GM19023 (cell line): ENCODE data around the gene SLC27A6.
"Not testable (repeated sequence)": the region's sequence is repeated elsewhere in the genome, so short reads cannot be mapped to it uniquely, and the experiment has no call there.

Experiments
- ATAC-seq: cut with Tn5 transposase; IDR thresholded peaks from one replicate; pipeline ENCODE4 v1.9.1; 2021; ENCODE audit warnings: mild to moderate bottlenecking, moderate library complexity; ENCODE audit not compliant: unreplicated experiment

Gene SLC27A6

DNA sequence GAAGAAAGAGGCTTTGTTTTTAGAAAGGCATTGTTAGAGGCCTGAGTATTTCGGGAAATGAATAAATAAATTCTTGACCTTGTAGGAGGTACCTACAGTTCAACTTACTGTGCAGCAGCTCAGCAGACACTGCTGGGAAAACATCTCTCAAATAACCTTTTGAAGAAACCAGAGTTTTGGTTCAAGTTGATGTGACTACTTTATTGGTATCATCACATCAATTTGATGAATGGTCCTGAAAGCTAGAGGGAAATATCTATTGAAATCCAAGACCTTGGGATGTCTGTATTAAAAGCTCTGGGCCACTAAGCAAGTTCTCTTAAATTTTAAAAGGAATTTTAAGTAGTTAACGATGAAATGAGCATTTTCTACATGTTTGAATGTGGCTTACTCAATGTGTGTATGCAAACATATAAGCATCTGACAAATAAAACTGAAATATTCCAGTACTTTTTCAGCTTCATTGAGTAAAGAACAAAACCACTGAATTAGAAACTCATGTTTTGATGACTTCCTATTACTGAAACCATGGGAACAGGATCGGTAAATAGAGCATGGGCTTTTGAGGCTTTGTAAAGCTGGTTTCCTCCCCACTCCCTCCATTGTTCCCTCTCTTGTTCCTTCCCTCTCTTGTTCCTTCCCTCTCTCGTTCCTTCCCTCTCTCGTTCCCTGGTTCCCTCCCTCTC, 36.7 kb downstream of the SLC27A6 start:
- ATAC-seq, result no peak

DNA sequence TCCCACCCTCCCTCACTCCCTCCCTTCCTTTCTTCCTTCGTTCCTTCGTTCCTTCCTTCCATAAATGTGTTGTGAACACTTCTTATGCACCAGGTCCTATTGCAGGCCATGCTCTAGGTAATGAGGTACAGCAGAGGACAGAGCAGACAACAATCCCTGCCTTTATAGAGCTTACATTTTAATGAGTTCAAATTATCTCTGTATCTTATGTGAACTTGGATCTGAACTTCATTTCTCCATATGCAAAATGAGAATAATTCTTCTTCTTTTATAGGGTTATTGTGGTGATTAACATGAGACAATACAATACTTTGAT, 37.2 kb downstream of the SLC27A6 start:
- no peak for ATAC-seq

DNA sequence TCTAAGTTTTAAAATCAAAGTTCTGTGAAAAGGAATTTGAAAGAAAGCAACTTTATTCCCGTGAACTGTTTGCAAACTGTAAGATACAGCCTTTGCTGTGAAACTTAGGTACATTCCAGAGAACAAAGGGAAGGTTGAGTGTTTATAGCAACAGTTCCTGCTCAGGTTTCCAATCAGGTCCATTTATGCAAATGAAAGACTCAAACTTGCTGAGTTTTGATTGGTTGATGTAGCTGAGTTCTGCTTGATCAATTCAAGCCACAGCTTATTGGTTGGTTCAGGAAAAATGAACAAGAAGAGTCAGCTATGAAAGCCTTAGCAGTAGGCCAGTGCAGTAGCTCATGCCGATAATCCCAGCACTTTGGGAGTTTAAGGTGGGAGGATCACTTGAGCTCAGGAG, 37.9 kb downstream of the SLC27A6 start:
- no peak for ATAC-seq

DNA sequence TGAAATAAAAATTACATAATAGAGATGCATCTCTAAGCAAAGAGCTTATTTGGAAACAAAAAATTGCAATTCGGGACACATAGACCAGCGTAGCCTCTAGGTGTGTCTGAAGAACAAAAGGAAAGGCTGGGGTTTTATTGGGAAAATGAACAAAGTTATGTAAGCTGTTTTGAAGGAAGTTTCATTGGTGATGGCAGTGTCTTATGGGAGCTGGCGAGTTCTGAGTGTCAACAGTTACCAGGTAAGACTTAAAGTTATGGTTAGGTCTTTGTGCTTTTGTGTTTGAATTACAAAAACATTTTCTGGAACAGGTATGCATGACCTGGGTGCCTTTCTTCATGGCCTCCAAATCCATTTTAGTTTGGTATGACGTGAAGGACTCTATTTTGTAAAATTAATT, 48.9 kb downstream of the SLC27A6 start:
- ATAC-seq, result no peak

DNA sequence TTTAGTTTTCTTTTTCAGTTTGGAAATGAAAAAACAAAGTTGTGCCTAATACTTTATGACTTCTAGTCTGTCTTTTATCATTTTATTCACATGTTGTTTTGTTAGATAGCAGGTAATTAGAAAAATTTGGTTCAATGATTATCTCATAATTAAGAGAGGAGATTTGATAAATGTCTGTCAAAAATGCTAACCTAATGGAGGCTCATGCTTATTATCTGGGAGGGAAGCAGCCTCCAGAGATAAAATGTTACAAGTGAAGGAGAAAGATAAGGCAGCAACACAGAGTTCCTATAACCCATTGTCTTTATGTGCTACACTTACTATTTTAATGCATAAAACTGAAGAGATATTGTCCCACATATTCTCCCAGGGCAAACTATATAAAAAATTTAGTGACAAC, 53.5 kb downstream of the SLC27A6 start:
- ATAC-seq, result no peak

DNA sequence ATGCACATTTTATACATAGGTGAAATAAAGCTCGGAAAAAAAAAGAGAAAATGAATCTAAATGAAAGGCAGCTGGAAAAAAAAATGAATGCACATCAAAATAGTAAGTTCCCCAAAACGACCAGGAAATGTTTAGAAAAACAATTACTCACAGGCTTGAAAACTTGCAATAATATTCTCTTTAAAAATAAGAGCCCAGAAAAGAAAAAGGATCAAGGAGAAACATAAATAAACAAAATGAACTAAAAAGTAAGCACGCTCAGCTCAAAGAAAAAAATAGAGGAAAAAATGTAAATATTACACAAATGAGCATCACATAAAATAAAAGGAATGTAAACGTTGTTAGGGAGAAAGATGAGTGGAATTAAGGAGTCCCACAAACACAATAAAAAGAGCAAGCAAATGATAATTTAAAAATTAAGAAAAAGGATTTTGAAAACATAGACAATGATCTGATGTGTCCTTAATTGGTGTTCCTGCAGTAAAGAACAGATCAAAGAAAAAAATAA, 54.2 kb downstream of the SLC27A6 start:
- no peak for ATAC-seq

DNA sequence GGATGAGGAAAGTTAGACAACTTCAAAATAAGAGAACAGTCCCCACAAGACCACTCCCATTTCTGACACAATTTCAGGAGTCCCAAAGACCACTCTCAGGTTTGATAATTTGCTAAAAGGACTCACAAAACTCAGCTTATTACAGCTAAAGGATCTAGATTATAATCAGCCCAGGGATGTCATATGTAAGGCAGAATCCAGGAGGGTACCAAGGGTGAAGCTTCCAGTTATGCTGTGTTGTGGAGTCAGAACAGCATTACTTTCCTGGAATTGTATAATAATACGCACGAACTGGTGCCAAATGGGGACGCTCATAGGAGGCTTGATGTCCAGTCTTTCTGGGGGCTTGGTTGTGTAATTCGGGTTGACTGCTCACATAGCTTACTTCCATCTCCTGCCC, 55.4 kb downstream of the SLC27A6 start:
- no peak for ATAC-seq

DNA sequence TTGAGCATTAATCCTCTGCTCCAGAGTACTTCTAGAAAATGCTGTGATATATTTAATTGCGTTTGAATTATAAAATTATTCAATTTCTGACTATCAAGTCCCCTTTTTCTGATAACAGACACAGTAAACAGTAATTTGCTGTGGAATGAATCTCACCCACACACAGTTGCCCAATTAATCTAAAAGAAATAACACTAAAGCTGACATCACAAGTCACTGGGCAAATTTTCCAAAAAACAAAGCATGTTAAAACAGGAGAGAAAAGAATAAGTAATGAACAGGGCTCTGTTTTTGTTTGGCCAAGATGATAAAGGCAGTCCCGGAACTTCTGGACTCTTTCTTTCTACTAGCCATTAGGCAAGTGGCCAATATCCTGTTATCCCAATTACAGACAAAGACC, 56.5 kb downstream of the SLC27A6 start:
- no peak for ATAC-seq

DNA sequence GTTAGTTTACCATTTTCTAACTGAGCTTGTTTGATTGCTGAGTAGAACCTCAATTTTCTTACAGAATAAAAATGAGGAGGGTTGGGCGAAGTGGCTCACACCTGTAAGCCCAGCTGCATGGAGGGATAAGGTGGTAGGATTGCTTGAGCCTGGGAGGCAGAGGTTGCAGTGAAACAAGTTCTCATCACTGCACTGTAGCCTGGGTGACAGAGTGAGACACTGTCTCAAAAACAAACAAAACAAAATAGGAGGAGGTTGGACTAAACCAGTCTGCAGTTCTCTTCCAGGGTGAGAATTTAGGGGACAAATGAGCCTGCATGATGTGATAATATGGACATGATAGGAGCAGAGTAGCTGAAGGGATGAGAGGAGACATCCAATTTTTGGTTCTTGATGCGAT, 57.3 kb downstream of the SLC27A6 start:
- ATAC-seq, result no peak

DNA sequence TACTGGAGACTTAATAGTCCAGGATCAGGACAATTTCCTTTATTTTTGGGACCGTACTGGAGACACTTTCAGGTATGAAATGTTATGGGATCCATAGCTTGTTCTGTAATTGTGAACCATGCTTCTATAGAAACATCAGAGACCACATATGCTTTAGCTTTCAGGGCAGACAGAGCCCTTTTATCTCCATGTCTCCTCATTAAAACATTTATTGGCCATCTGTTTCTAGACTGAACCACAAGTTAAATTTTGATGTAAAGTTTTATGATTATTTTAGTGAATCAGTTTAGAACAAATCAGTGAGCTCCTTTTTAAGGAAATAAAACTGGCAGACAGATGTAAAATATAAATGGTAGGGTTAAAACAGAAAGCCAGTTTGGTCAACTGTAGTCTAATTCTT, 62.0 kb downstream of the SLC27A6 start:
- no peak for ATAC-seq

DNA sequence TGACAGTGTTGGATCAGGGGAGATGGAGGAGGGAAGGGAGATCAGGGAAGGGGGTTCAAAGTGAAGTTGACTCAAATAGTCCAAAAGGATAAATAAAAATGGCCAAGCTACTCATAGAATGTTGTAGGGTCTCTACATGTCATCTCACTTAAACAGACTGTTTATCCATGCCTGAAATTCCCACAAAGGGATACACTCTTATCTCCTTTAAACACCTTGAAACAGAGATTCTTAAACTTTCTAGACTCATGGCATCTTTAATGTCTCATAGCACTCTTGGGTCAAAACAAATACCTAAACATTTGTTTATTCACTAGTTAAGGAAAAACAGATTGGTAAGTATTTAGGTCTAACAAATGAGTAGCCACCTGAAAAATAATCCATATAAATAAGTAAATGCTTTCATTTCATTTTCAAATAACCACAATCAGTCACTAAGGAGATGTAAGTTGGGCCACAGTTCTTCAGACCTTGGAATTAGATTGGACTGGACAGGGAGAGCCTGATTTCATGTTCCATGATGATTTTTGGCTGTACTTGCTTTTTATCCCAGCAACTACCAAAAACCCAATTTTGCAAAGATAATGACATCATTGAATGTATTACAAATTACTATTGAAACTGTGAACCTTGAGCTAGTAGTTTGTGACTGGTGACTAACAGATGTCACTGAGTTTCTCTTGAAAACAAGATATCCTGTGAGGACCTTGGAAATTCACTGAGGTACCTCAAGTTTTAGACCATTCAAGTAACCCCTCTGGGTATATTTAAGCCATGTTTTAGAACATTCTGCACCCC, 66.8 kb downstream of the SLC27A6 start:
- no peak for ATAC-seq

DNA sequence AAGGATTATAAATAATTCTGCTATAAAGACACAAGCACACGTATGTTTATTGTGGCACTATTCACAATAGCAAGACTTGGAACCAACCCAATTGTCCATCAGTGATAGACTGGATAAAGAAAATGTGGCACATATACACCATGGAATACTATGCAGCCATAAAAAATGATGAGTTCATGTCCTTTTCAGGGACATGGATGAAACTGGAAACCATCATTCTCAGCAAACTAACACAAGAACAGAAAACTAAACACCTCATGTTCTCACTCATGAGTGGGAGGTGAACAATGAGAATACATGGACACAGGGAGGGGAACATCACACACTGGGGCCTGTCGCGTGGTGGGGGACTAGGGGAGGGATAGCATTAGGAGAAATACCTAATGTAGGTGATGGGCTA, 71.0 kb downstream of the SLC27A6 start:
- not testable (repeated sequence) for ATAC-seq

DNA sequence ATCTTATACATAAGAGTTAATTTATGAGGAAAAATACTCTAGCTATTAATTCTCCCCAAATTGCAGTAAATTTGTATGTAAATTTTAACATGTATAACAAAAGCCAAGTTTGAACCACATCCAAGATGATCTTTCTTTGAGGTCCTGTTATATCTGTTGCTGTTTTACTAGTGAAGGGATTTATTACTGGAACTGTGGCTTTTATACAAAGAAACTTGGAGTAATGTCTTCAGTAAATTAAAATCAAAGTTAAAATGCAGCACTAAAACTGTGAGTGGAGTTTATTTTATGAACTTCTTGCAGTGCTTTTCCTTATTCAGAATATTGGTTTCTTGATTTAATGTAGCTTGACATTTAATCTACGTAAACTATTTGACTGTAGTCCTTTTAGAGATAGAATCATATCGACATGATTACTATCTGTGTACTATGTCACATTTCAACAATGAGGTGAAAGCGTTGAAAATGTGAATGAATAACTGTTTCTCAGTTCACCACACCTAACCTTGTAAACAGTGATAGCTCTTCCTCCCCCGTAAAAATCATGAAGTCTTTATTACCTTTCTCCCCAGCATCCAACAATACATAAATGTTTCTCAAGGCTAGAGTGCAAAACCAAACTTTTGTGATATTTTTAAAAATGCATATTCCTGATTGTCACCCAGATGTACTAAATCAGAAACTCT, 76.1 kb downstream of the SLC27A6 start:
- ATAC-seq, result no peak

DNA sequence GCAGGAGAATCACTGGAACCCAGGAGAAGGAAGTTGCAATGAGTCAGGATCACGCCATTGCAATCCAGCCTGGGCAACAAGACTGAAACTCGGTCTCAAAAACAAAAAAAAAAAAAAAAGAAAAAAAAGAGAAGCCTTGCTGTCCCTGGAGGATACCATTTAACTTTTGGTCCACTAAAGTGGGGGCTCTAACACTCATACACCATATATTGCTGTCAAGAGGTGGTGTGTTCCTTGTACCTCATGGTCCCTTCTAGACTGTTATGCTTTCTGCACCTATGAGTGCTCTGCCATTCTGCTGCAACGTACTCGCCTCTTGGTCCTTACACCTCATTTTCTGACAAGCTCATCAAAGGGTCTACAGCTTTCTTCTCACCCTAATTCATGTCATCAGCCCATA, 77.0 kb downstream of the SLC27A6 start:
- ATAC-seq, result no peak

DNA sequence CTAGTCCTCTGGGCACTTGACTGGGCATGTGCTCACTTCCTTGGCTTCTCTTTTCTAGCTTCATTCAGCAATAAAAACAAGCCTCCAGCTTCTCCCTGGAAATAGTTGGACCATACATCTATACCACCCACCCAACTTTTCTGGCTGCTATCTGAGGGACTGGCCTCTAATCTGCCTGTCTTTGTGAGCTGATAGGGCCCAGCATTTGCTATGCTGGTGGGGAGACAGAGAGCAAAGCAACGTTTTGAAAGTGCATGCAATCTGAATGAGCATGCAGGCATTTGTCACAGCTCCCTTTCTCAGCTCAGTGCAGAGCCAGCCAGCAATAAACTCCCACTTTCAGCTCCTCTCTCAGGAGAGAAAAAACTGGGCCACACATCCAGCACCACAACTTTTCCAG, 78.6 kb downstream of the SLC27A6 start:
- no peak for ATAC-seq

DNA sequence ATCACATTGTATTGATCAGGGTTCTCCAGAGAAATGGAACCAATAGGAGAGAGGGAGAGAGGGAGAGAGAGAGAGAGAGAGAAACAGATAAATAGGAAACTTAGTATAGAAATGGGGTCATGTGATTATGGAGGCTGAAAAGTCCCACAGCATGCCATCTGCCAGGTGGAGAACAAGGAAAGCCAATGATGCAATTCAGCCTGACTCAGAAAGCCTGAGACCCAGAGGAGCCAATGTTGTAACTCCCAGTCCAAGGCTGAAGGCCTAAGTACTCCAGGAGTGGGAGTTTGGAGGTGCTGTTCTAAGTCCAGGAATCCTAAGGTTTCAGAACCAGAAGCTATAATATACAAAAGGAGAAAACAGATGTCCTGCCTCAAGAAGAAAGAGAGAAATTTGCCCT, 80.9 kb downstream of the SLC27A6 start:
- ATAC-seq, result no peak

DNA sequence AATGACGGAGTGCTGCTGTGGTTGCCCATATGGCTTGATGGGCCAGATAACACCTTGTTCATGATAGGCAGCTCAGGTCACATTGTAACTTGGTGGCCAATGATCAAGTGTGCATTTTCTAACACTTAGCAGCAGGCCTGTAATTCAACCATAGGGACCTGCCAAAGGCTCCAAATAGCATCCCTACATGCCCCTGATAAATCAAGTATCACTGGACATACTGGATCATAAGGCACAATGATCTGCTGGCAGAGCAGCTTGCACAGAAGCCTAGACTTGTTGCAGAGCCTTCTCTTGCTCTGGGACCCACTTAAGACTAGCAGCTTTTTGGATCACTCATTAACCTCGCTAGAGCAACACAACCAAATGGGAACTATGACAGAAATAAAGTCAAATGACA, 83.2 kb downstream of the SLC27A6 start:
- ATAC-seq, result no peak

DNA sequence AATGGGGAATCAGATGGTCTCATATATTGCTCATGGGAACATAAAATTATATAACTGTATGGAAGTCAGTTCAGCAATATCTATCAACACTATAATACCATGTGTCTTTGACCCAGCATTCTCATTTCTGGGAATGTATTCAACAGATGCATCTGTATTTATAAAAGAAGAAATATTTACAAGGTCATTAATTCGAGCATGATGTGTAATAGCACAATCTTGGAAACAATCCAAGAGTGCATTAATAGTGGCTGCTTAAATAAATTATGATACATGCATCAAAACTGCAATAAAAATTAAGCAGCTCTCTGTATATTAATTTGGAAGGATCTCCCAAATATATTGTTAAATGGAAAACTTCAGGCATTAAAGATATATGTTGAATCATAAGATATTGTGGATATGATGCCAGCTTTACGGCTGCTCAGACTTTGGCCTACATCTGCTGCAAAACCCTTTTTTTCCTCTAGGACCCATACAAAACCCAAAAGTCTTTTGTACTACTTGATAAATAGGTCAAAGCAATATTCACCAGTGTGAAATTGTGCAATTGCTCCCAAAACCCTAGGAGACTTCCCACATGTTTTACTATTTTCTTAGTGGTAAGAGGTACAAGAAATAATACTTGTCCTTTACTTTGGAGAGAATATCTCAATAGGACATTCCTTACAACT, 84.0 kb downstream of the SLC27A6 start:
- no peak for ATAC-seq

DNA sequence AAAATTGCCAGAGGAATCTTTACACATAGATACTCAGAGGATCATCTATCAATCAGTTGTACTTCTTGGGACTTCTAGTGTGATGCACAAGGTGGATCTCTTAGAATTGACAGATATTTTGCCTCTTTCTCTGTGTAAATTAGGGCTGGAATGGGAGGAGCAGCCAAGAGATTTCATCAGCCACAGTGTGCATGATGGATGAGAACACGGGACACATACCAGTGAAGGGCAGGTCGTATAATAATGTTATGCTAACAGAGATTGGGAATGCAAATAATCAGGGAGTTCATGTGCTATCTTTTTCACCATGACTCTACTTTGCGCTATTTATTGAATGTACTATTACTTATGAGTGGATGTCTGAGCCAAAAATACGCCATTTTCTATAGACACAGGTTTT, 86.0 kb downstream of the SLC27A6 start:
- no peak for ATAC-seq

DNA sequence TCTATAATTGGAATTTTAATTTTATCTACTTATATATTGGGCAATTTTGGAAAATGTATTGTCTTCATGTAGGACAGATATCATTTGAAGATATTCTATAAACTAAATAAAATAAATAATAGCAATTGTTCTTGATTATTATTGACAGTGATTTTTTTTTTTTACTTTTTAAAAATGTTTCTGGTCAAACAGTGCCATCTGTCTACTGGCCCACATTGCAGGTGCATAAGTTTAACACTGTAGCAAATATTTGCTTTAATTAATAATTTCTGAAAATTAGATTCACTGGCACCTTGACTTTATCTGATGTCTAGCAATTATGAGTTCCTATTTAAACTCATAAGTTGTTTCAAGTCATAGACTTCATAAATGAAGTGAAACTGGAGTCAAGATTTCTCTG, 88.2 kb downstream of the SLC27A6 start:
- ATAC-seq, result no peak

DNA sequence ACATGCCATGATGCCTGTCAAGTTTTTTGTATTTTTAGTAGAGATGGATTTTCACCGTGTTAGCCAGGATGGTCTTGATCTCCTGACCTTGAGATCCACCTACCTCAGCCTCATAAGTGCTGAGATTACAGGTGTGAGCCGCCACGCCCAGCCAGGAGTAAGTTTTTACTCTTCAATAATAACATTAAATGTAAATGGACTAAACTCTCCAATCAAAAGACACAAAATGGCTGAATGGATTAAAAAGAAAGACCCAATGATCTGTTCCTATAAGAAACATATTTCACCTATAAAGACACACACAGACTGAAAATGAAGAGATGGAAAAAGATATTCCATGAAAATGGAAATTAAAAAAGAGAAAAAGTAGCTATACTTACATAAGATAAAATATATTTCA, 92.0 kb downstream of the SLC27A6 start:
- no peak for ATAC-seq

DNA sequence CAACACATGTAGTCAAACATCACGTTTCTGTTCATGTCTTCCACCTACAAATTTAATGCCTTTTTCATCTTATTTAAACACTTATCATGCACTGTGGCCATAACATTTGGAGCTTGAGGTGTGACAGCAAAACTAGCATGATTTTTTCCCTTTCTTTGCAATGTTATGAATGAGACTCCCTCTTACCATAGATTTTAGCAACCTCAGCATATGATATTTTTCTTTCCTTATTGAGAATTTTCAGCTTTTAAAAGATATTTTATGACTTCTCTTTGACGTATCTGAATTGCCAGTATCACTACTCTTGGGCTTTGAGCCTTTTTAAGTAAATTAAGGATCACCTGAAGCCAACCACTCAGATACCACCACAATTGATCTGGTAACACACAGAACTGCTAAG, 96.6 kb downstream of the SLC27A6 start:
- ATAC-seq, result no peak
